Neural cell (in vitro differentiated cells): ENCODE measurements around the gene ITGA3.

ENCODE experiments used
- EP300 ChIP-seq: fragments of 450-650 bp; conservative IDR thresholded peaks from 2 replicates; pipeline ENCODE4 v1.6.1; 2014; ENCODE audit warnings: antibody characterized with exemption, mild to moderate bottlenecking, moderate library complexity; ENCODE audit not compliant: poor library complexity, severe bottlenecking
- SMC3 ChIP-seq: fragments of 450-650 bp; conservative IDR thresholded peaks from 2 replicates; pipeline ENCODE4 v1.6.1; 2014; ENCODE audit warnings: antibody characterized with exemption, mild to moderate bottlenecking, moderate library complexity; ENCODE audit not compliant: poor library complexity

DNA sequence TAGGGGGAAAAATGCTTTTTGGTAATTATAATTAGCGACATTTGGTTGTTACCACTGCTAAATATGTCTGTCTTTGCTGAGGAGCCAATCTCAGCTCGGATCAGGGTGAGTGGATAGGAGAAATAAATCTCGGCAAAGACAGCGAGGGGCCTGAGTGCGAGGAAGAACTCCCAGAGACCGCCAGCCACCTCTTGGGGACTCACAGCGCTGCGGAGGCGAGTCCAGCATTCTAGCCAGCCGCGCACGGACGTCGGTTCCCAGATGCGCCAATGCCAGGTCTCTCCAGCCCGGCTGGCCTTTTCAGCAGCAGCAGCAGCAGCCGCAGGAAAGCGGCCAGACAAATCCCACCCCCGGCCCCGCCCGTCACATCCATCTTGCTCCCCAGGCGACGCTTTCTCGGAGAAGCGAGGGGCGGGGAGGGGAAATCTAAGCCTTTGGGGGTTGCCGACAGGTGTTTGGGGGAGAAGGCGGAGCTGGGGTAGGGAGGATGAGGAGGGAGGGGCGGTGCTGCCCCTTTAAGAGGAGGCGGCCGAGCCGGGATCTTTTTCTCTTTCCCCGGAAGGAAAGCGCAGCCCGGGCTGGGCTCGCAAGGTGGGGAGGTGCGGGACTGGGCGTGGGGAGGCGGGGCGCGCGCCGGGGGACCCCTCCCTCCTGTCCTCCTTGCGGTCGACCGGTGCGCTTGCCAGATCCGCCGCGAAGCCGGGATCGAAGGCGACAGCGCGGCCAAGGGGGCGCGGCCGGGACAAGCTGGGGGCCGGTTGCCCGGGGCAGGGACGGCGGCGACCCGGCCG, at the start of gene ITGA3:
- TF ChIP-seq EP300 (no peak), SMC3 (no peak)
